Esophagus squamous epithelium (tissue), 4 donors: ENCODE measurements around the gene SHC4.

Experiments used
- CTCF ChIP-seq, 6 experiments: fragments of 450-650 bp in 4 of 6; fragments of 200-600 bp in 2 of 6; sonication (generic) in 2 of 6; IDR thresholded peaks; one replicate each; pipeline ENCODE4 v1.5.1; 2016 to 2019; ENCODE audit warnings: antibody characterized with exemption in 6 of 6, mild to moderate bottlenecking in 4 of 6, moderate library complexity in 4 of 6
- POLR2A ChIP-seq, 4 donors: fragments of 450-650 bp; IDR thresholded peaks; one replicate each; pipeline ENCODE4 v1.6.1; 2017; ENCODE audit warnings: antibody characterized with exemption in 4 of 4, mild to moderate bottlenecking in 4 of 4, moderate library complexity in 3 of 4

GRCh38 chr15:48989170-48989569 lies 25.5 kb upstream of the SHC4 start:
- TF ChIP-seq CTCF (IDR thresholded peaks at IDR 0.05): no peak
- no peak for TF ChIP-seq POLR2A (IDR thresholded peaks at IDR 0.05)
